ENCODE results near the gene KCNE4.

The KCNE4 gene

DNA sequence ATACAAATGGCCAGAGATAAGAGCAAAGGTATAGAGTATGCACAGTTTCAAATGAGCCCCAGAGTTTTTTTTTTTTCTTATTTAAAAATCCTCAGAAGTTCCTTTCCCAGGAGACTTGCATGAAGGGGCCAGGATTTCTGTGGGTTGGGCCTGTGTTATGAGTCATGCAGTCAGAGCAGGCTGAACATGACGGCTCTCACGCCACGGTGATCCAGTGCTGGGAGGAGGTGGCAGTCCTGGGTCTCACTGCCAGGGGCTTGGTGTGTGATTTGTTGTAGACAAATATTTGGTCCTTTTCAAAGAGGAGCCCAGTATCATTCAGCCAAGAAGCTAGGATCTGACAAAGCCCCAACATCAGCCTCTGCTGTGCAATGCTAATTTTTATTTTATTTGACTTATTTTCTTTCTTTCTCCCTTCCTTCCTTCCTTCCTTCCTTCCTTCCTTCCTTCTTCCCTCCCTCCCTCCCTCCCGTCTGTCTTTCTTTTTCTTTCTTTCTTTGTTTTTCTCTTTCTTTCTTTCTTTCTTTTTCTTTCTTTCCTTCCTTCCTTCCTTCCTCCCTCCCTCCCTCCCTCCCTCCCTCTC, 10.4 kb upstream of the KCNE4 start:
- DNase-seq = no peak

DNA sequence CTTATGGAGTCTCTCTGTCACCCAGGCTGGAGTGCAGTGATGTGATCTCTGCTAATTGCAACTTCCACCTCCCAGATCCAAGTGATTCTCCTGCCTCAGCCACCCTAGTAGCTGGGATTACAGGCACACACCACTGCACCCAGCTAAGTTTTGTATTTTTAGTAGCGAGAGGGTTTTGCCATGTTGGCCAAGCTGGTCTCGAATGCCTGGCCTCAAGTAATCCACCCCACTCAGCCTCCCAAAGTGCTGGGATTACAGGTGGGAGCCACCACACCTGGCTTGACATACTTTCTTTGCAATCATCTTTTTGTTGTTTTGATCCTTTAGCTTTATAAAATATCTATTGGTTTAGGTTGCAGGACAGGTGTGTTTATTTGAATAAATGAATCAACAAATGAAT, 9.7 kb upstream of the KCNE4 start:
- DNase-seq = no peak

- no peak for DNase-seq
Observed at GRCh38 chr2:223042704-223043118, 9.3 kb upstream of the KCNE4 start.

DNA sequence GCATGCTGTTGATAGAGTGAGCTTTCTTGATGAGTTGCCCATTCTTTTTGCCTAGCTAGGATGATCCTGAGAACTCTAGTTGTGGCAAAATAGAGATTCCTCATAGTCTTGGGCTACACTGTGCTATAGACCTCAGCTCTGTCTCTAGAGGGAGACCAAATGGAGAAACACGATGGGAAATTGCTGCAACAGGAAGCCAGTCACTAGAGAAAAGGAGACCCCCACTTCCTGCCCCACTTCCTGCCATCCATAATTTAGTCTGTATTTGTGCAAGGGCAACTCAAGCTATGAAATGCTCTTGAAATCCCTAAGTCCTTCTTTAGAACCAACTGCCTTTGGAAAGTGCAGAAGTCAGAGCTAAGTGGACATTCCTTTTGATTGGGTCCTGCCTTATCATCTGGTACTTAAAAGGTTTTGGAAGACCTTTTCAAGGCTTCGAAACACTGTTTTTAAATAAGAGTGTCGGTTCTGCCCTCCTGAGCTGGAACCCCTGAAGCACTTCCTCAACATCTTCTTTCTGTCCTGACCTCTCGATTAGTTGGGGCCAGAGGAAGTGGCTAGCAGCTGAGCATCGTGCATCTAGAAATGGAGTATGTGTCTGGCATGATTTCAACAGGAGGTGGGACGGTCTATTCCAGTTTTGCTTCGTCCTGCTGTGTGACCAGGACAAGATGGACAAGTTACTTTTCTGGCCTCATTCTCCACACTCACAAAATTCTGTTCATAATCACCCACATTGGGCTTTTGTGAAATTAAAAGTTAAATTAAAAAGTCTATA, 8.6 kb upstream of the KCNE4 start:
- DNase-seq = no peak

- DNase-seq = no peak
Observed at GRCh38 chr2:223044092-223044836, 7.7 kb upstream of the KCNE4 start.

GRCh38 chr2:223044916-223045700, 6.9 kb upstream of the KCNE4 start:
- no peak for DNase-seq

- DNase-seq = no peak
Observed at GRCh38 chr2:223046470-223047040, 5.4 kb upstream of the KCNE4 start.

DNA sequence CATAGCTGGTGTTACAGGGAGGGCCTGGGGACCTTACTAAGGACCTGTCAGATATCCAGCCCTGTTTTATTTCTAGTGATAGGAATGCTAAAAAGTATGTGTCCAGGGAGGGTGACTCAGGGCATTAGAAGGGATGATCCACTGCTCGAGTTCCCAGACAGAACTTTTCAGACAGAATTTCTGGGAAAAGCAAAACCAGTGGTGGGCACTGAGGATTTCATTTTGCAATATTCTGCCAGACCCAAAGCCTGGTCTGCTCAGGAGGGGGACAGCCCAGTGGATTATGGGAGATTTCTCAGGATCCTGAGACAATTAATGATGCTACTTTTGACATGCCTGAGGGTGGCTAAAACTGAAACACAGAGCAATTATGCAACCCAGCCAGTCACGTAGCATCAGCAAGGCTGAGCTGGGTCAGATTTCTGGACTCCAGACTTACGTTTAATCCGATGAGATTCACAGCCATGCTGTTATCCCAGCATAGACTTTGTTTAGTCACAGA, 4.7 kb upstream of the KCNE4 start:
- DNase-seq = no peak

DNA sequence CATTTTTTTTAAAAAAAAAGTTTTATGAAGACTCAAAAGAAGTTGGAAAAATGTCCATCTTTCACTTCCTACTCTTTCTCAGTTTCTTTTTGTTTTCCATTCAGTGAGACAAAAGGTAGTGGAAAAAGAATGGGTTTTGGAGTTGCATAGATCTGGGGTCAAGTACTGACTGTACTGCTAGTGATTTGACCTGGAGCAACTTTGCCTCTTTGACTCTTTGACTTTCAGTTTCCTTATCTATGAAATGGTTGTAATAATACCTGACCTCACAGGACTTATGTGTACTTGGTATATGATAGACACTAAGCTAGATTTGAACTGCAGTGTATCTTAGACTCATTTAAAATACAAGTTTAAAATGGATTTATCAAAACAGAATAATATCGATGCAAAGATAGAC, 3.5 kb upstream of the KCNE4 start:
- DNase-seq = no peak

- no peak for DNase-seq
Observed at GRCh38 chr2:223049356-223049755, 2.6 kb upstream of the KCNE4 start.

GRCh38 chr2:223050188-223050587, 1.8 kb upstream of the KCNE4 start:
- no peak for DNase-seq

DNA sequence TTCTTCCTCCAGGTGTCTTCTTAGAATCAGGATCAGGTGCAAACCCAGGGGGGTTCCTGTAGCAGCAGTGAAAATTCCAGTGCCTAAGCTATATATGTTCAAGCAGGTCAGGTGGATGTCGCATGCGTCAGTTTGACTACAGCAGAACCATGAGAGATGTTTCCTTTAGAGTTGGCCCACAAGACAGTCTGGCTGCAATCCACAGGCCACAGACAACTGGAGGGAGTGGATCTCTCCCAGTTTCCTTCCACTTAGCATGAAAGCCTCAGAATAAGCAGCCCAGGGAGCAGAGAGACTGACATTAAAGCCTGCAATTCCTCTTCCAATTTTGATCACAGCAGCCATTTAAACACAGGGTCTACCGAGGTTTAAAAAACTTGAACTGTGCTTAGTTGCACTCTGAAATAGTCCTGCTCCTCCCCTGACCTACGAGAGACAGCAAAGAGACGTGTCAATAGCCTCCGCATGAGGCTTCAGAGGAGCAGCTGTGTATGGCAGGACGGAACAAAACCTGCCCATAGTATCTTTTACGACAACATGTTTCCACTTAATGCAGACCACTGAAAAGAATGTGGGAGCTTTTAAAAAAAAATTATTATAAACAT, 988 bp upstream of the KCNE4 start:
- no peak for DNase-seq

DNA sequence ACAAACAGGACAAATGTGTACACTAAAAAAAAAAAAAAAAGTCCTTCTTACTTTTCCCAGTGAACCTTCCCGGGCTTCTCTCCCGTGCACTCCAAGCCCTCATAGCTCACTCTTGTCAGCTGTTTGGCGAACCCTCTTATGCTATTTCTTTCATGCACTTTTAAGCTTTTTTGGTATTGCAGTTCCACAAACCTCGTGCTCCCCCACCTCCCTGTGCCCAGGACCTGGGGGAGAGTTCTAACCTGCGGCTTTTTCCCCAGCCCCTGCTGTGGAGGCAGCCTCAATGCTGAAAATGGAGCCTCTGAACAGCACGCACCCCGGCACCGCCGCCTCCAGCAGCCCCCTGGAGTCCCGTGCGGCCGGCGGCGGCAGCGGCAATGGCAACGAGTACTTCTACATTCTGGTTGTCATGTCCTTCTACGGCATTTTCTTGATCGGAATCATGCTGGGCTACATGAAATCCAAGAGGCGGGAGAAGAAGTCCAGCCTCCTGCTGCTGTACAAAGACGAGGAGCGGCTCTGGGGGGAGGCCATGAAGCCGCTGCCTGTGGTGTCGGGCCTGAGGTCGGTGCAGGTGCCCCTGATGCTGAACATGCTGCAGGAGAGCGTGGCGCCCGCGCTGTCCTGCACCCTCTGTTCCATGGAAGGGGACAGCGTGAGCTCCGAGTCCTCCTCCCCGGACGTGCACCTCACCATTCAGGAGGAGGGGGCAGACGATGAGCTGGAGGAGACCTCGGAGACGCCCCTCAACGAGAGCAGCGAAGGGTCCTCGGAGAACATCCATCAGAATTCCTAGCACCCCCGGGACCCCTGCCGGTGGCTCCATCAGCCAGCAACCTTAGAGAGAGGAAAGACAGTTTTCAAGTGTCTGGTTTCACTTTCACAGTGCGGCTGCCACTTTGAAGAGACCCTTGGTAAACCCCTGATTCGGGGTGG, 826 bp downstream of the KCNE4 start:
- DNase-seq = no peak

DNA sequence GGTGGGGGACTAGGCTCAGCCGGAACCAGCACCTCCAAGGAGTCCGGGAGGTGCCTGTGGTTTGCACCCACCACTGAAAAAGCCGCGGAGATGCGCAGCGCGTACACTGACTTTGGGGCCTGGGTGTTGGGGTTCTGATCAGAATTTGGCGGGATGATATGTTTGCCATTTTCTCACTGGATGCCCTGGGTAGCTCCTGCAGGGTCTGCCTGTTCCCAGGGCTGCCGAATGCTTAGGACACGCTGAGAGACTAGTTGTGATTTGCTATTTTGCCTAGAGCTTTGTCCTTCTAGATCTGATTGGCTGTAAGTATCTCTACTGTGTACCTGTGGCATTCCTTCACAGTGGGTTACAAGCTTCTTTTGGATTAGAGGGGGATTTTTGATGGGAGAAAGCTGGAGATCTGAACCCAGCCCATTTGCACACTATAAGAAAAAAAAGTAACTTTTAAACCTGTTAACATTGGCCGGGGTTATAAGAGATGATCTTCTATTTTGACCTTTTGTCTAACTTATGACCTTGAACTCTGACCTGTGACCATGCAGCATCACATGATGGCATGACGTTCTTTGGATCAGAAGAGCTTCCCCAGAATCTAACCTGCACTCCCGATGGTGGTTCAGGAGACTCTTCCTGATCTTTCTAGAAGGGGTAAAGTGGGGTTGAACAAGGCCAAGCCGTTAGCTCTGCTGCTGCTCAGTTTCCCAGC, 1.6 kb downstream of the KCNE4 start:
- no peak for DNase-seq

DNA sequence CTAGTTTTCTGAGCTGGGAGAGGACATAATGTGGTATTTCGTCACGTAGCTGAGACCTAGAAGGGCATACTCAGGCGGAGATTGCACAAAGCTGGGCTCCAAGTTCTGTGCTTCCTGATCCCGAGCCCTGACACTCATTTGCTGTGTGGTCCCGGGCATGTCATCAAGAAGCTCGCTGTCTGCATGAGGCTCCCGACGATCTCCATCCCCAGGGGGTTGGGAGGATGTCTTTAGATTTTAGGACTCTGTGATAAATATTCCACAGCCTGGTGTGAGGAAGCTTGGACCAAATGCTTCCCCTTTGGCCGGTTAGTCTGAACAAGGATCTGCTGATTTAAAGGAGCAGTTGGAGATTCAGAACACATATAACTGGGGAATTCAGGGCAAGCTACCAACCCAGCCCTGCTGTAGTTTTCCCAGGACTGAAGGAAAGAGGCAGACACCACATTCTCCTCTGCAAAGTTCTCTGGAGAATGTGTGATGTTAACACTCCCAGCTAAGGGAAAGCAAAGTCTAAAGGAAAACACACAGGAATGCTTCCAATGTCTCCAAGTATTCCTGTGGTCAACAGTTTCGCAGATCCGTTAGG, 2.3 kb downstream of the KCNE4 start:
- DNase-seq = no peak

DNA sequence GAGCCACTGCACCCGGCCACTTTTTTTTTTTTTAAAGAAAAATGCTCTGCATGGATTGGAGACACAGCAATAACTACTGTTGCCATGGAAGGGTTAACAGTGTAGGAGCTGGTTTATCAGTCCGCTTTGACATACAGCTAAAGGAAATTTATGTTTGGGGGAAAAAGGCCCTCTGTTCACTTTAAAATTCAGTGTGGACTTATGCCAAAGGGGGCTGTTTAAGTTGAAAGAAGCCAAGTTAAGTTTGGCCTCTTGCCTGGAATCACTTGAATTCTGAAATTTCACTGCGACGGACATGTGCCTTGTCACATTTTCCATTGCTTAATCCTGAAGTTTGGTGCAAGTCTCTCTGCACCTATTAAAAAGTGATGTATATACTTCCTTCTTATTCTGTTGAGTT, 3.1 kb downstream of the KCNE4 start:
- DNase-seq = no peak

GRCh38 chr2:223055836-223056235, 3.8 kb downstream of the KCNE4 start:
- DNase-seq = no peak

DNA sequence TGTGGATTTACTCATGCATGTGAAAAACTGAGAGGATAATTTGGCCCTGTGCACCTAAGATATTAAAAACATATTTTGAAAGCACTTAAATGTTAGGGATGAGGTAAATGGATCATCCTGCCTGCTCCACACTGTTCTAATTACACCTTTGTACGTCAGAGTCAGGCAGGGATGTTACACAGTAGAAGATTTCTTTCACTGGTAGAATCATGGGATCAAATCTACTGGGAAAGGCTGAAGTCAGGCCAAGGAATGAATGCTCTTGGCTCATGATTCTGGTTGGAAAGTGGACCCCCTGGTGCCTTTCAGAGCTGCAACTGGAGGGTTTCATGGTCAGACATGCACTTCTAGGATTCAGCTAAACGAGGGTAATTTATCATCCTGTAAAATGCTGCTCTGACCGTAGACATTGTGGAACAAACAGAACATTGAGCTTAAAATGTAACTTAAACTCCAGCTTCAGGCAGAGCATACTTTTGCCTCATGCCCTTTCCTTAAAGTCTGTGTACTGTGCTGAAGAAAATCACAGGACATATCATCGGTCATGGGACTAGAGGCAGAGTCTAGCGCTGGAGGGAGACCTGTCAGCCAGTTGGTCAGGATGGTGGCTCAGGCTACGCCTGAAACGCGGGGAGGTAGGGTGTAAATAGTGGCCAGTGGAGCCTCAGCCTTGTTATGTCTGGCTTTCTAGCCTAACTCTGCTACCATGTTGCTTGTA, 4.9 kb downstream of the KCNE4 start:
- DNase-seq = no peak

DNA sequence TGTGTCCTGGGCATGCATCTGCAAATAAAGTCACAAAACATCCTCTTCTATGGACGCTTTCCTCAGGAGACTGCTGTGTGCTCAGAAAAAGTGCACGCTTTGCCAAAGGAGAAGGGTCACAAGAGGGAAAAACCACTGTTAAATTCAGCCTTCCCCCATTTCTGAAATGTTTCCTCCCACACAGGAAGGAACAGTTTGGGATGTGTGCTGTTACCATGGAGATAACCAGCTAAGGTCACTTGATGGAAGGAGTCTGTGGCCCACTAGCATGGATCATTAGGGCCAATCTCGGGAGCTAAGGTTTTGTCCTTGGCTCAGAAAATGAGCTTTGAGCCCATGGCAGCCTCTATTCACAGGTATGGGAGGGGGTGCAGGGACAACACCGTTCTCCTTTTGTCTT, 5.6 kb downstream of the KCNE4 start:
- DNase-seq = no peak

All from retina (tissue), 1 donor.